NCI-H82 treated with DMSO at 0.1 percent for 48 hours (cell line): Measurements from ENCODE around the gene KAZN.

ENCODE experiments used
- DNase-seq: peaks from one replicate; lab custom pipeline; 2025; ENCODE audit not compliant: unreplicated experiment; lab: John Stamatoyannopoulos, UW

KAZN gene

DNA sequence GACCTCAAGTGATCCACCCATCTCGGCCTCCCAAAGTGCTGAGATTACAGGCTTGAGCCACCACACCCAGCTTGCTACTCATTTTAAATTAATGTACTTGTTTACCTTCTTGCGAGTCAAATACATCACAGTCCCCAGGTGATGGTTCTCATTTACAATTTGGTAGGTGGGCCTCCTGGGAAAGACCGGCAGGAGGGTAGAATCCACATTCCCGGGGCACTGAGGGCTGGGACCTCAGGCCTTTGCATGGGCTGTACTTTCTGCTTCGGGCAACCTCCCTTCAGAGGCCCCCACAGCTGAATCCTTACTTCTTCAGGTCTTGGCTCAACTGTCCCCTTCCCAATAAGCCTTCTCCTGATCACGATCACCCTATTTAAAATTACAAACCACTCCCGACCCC is 165.5 kb downstream of the KAZN start:
- DNase-seq = no peak

DNA sequence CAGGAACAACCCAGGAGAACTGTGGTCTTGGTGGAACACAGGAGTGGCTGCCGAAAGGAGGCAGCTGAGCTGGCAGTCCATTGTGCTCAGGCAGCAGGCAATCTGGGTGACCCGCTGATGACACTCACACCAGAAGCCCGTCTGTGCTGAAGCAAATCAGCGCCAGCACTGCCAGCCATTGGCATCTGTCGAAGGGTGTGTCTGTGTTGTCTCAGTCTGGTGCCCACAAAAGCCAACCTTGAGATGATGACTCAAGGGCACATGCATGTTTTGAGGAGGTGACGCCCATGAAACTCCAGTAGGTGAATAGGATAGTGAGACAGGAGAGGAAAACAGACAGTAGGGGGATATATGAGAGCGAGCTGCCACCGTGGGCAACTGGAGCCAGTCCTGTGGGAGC is 167.3 kb downstream of the KAZN start:
- DNase-seq = no peak

DNA sequence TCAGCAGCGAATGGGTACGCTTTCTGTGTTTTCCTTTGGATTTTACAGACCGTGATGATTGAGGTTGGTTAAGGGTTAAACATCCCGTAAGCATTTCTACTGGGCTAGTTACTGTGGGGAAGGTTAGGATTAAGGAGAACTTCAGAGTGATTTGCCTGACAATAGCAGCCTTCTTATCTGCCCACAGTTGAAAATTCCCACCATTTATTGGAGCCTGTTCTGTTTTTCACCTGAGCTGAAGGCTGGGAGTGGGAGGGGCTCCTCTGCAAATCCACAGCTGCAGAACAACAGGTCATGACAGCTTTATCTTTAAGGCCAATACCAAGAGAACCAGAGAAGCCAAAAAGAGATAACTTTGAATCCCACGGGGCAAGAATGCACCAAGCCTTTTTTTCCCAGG is 168.6 kb downstream of the KAZN start:
- DNase-seq = no peak

DNA sequence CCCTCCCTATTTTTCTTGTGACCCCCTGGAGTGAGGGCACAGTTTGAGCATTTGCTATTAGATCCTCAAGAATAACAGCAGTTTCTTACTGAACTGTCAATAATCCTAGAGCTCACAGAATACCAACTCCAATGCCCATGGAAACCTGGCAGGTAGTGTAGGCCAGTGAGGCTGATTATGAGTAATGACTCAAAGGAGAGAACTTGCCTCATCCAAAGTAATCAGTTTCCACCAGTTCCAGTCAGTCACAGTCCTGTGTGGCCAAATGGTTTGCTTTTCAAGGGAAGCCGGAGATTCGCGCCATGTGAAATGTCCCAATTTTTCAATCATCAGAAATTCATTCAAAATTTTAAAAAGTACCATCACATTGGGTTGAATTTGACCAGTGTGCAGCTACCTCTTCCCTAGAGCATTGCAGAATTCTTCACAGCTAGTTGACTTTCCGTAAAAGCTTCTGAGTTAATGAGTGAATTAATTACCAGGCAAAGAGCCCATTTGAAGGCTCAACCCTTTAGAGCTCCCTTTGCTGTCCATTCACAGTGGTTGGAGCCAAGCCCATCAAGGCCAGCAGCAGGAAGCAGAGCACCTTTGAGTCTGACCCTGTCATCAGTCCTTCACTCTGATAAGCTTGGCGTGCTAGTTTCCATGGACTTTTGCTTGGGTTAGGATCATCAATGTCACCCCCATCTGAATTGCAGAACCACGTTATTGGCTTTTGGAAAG is 170.3 kb downstream of the KAZN start:
- no peak for DNase-seq

DNA sequence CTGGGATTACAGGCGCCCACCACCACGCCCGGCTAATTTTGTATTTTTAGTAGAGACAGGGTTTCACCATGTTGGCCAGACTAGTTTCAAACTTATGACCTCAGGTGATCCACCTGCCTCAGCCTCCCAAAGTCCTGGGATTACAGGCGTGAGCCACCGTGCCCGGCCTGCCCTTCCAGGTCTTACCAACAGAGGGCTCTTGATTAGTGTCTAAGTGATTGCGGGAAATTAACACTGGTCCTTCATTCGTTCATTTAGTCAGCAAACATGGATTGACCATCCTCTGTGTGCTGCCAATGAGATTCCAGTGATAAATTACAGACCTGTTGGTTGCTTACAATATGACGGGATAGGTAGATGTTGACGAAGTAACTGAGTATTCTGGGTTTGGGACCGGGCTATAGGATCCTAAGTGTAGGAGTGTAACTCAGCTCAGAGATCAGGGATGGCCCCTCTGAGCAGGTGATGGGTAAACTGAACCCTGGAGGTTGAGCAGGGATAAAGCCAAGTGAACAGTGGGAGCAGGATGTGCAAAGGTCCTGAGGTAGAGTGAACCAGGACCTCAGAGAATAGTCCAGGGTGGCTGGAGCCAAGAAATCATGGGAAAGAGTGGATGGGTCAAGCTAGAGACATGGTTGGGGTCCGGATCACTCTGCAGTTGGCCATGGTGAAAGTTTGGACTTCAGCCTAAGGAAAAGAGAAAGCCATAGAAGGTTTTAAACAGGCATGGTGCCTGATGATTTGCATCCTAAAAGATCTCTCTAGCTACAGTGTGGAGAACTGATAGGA is 171.2 kb downstream of the KAZN start:
- DNase-seq = no peak

DNA sequence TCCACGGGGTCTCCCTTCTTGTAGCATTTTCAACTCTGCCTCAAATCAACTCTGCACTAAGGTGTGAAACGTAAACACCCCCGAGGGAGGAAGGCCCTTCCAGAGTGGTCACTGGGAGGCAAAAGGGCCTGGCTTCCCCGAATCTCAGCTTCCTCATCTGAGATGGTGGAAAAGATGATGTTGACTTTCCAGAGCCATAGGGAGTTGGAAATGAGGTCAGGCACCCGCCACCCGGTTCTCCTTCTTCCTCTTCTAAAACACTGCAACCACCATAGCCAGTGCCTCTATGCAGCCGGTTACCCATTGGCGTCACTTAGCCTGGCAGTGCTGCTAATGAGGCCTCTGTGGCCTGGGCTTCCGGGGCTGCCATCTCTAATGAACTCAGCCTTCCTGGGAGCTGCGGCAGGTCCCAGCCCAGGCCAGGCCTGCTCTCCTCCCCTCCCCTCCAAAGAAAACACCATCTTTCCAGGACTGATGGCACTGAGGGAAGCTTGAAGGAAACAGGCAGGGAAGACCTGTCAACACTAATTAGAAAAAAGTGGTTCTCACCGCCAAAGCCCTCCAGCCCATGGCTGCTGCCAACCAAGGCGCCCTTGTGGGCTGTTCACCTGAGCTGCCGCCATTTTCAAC is 175.0 kb downstream of the KAZN start:
- DNase-seq = no peak

DNA sequence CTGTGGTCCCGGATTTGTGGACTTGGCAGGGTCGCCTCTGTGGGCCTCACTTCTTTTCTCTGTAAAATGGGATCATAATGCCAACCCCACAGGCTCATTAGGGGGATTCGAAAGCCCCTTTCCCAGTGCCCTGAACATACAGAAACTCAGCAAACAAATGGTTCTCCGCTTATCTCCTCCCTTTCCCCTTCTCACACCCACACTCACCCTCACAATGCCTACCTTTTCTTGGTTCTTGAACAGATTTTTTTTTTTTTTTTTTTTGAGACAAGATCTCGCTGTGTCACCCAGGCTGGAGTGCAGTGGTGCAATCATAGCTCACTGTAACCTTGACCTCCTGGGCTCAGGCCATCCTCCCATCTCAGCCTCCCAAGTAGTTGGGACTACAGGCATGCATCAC is 175.7 kb downstream of the KAZN start:
- DNase-seq = no peak

DNA sequence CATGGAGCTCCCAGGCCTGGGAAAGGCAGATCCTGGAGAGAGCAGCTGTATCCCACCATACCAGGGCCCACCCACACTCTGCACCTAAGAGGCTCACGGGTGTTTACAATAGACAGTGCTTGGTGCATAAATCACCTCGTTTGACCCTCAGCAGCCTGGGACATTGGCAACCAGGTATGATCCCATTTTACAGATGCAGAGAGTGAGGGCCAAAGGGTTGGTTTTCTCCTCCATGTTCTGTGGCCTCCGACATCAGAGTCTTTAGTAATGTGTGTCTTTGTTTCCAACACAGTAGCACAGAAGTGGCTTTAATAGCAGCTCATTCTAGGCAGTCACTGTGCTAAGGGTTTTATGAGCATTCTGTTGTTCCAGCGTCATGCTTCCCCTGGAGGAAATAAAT is 176.5 kb downstream of the KAZN start:
- no peak for DNase-seq

DNA sequence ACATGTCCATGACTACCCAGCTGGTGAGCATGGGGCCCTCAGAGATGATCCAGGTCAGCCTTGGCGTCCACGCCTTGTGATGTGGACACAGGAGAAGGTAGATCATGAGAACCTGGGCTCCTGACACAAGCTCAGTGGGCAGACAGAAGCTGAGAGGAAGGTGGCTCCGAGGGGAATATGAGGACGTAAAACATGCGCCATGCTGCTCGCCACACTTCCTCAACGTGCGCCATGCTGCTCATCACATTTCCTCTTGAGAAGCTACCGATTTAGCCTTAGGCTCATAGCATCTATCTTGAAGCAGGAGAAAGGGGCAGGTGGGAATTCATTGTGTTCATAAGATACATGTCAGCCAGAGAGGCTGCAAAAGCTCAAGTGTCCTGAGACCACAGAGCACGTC is 176.9 kb downstream of the KAZN start:
- DNase-seq = no peak

DNA sequence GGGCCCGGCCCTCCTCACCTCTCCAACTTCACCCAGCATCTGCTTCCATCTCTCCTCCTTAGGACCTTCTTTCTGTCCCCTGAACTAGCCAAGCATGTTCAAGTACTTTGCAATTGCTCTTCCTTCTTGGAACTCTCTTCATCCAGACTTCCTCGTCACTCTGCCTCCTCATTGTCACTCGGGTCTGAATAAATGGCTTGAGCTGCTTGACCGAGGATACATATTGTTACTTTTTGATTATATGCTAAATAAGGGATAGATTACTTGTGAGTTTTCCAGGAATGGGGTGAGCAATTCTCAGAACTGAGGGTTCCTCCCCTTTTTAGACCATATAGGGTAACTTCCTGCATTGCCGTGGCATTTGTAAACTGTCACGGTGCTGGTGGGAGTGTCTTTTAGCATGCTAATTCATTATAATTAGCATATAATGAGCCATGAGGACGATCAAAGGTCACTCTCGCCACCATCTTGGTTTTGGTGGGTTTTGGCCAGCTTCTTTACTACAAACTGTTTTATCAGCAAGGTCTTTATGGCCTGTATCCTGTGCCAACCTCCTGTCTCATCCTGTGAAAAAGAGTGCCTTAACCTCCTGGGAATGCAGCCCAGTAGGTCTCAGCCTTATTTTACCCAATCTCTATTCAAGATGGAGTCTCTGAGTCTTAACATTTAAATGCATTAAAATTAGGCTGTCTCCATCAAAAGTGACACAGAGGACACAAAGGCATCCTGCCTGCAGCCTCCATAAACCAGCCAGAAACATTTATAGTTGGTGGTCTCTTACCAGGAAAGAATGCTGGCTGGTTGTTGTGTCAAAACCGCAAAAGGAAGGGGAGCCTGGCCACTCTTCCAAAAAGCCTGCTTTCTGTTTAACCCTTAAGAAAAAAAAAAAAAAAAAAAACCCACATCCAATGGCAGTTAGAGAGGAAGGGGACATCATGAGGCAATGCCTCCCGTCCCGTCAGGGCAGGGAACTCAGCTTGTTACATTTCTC is 179.3 kb downstream of the KAZN start:
- DNase-seq = no peak

DNA sequence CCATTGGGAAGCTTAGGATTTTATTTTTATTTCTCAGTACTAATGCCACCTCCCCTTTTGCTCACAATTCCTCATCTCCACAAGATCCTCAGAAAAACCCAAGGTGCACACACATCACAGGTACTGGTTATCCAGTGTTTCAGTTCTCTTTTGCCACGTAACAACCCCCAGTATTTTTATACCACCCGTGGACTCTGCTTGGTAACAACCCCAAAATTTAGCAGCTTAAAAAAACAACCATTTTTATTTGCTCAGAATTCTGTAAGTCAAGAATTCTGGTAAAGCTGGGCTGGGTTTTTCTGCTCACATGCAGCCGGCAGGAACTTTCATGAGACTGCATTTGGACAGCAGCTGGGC is 180.0 kb downstream of the KAZN start:
- no peak for DNase-seq

DNA sequence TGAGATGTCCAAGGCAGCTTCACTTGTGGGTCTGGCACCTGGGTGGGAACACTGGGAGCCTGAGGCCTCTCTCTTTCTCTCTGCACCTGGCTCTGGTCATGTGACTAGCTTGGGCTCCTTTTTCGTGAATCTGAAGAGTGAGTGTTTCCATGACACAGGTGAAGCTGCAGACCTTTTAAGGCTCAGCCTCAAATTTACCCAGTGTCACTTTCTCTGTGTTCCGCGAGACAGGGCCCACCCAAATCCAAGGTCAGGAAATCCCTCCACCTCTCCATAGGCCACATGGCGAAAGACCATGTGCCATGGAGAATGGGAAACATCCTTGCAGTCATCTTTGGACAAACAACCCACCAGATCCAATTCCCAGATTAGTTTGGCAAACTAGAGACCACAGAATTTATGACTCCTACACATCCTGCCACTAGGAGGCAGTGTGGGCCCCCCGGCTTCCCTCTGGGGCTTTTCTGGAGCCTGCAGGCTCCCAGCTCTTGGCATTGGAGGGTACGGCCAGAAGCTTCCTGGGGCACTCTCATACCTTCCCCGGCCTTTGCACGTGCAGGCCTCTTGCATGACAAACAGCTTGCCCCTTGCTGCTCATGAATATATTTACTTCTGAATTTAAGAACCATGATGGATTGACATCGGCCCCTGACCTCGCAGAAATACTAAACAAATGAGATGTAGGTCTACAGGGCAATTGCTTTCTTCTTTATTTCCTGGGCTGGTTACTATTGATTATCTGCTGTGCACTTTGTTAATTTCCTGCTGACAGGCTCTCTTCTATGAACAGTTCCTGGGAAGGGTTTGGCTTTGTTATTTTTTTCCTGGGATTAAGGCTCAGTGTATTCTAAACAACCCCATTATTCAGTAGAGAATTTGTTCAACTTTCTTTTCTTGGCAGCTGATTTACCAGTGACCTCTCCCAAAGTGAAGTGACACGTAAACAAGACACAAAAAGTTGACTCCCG is 180.7 kb downstream of the KAZN start:
- DNase-seq = no peak

DNA sequence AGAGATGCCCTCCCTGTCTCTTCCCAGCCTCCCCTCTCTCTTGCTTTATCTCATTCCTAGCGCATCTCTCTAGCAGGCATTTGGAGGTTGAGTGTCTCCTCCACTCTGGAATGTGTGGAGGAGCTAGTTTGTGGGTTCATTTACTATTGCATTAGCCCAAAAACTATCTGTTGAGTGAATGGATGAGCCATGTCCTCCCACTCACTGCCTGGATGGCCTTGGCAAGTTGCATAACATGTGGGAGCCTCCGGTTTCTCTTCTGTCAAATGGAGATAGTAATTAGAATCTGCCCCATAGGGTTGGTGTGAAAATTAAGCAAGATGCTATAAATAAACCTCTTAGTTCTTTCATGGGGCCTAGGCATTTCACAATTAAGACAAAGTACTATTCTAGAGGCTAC is 181.8 kb downstream of the KAZN start:
- no peak for DNase-seq

DNA sequence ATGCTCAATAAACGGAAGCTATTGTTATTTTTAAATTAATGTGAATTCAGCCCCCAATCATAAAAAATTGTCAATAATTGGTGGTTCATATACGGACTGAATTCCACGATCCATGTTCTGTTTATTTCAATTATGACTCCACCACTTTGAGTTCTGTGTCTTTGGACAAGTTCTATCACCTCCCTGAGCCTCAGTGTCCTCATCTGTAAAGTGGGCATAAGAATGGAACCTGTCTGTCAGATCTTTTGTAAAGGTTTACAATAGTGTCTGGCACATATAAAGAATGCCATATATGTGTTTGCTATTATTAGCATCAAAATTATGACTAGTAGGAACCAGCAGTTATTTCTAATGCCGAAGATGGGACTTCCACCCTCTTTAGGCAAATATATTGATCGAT is 183.3 kb downstream of the KAZN start:
- DNase-seq = no peak

DNA sequence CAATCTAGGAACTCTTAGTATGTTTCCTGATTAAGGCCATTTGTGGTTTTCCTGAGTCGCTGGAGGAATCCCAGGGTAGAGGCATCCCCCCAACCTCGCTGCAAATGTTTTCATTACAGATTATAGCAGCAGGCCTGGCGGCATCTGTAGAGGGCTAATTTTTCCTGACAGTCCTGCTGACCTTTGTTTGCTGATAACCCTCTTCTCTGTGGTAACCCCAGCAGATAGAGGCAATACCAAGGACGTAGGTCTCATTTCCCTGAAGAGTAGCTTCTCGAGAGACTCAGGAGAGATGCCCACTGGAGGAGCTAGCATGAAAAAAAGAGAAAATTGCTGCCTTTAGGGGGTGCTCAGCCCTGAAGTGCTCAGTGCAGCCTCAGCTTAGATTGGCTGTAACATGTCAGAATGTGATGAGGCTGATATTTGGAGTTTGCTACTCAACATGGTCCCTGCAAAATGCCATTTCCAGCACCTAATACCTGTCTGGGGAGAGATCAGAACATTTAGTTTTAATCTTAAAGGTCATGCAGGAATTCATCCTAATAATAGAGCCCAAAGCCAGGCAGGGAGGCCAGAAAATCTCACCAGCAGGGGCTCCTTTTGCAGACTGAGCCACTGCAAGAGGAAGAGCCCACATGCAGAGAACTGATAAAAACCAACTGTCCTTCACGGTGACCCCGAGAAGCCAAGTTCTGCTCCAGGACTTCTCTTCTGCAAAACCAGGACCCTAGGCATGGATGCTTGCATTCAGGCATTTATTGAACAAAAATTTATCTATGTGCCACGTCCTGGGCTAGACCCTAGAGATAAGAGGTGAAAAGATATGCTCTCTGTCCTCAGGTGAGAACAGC is 184.5 kb downstream of the KAZN start:
- DNase-seq = no peak

DNA sequence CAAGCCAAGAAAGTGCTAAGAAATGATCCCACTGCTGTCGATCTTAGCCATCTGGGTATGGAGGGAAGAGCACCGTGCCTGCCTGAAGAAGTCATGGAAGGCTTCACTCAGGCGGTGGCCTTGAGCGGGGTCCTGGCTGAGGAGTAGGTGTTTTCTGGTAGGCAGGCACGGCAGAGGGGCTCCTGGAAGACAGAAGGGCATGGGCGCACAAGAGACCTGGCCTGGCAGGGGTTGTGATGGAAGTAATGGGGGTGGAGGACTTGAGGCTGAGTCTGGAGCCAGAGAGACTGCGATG is 185.1 kb downstream of the KAZN start:
- DNase-seq = no peak

DNA sequence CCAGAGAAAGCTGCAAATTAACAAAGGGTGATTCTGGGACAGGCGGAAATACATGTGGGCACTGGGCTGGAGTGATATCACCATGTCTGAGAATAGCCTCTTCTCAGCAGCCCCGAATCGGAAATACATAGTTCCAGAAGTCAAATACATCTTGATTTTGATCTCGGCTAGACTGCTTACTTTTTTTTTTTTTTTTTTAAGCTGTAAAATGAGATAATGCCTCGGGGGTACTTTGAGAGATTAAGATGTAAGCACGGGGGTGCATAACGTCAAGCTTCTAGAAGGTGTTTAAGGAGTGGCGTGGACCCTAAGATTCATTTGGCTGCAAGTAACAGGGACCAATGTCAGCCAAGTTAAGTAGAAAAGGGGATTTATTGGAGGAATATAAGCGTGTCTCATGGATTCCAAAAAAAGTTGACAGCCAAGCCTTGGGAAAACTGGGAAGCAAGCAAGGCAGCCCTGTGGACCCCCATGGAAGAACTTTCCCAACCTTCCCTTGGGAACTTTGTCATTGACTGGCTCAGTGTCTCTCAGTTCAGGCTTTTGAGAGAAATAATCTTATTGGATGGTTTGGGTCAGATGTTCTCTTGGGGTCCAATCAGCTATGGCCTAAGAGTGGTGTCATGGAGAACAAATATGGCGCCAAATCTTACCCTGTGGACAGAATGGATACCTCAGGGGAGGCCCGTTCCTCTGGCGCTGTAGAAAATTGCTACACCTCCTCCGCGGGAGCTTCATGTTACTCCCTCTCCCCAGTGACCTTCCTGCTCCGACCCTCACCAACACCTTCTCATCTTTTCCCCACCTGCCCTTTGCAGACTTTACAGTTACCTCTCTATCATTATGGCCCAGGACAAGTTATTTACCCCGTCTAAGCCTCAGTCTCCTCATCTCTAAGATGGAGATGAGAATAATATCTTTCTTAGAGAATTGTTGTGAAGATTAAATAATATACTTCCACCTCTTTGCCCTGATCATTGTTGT is 186.6 kb downstream of the KAZN start:
- no peak for DNase-seq

DNA sequence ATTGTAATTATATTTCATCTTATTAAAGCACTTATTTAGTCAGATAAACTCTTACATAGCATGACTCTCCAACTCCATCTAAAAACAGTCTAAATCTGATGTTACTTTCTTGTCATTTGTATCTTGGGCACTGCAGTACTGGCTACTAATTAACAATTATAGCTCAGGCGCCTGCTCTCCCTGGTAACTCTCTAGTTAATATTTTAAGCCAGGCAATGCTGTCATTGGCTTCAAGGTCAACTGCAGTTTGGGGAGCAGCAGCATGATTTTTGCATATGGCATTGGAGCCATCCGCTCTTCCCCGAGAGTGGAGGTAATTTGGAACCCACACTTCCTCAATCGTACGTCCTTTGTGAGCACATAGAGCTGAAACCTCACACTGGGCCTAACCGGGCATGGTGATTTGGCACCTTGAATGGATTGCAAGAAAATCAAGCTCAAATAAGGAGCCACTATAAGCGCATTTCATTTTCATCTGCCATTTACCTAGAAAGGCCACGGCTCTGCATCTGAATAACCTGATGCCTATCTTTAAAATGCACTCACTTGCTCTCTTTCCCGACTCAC is 187.7 kb downstream of the KAZN start:
- DNase-seq = no peak
